ENCODE data around the gene LYRM9.
"Not testable (repeated sequence)": the region's sequence is repeated elsewhere in the genome, so short reads cannot be mapped to it uniquely, and the experiment has no call there.

LYRM9 gene

GRCh38 chr17:27895940-27896535 is 2.9 kb upstream of the LYRM9 start:
- peaks cover 13 to 19% of the 10 kb centered on the region in 2 donors for H3K4me1 Mint-ChIP-seq
- no peaks in the 10 kb centered on the region for H3K9me3 Mint-ChIP-seq
- H3K4me3 Mint-ChIP-seq: no peak overlapping the region
- H3K27me3 Mint-ChIP-seq: peaks cover 0 to 9% of the 10 kb centered on the region in 2 donors
- H3K27ac Mint-ChIP-seq: no peak overlapping the region
- DNase-seq (no peak), ATAC-seq (replicated peaks) (no peak)
- H3K36me3 Mint-ChIP-seq: no peaks in the 10 kb centered on the region

GRCh38 chr17:27895123-27895895 is 2.1 kb upstream of the LYRM9 start:
- H3K4me1 Mint-ChIP-seq: peaks cover 13 to 19% of the 10 kb centered on the region in 2 donors

GRCh38 chr17:27893841-27894503 is 807 bp upstream of the LYRM9 start:
- Mint-ChIP-seq H3K27ac (no peak overlapping the region), H3K36me3 (no peaks in the 10 kb centered on the region), H3K4me1 (peaks cover 13 to 21% of the 10 kb centered on the region in 2 donors), H3K4me3 (peak overlapping the region; percentile 80 to 83), H3K9me3 (no peaks in the 10 kb centered on the region), H3K27me3 (peaks cover 0 to 7% of the 10 kb centered on the region in 2 donors)
- ATAC-seq (replicated peaks) (no peak), DNase-seq (no peak)

More at GRCh38 chr17:27895123-27895895, 2.1 kb upstream of the LYRM9 start:
- Mint-ChIP-seq H3K27ac (no peak overlapping the region), H3K4me3 (no peak overlapping the region), H3K36me3 (no peaks in the 10 kb centered on the region), H3K9me3 (no peaks in the 10 kb centered on the region), H3K27me3 (peaks cover 0 to 9% of the 10 kb centered on the region in 2 donors)
- no peak for ATAC-seq (replicated peaks)
- no peak for DNase-seq

GRCh38 chr17:27892542-27892865 is 661 bp downstream of the LYRM9 start:
- Mint-ChIP-seq H3K36me3 (no peaks in the 10 kb centered on the region), H3K27me3 (peaks cover 0 to 5% of the 10 kb centered on the region in 2 donors), H3K4me1 (peaks cover 18 to 25% of the 10 kb centered on the region in 2 donors), H3K9me3 (no peaks in the 10 kb centered on the region), H3K4me3 (peak overlapping the region; percentile 80 to 83), H3K27ac (peak overlapping the region; percentile 82)
- DNase-seq (no peak), ATAC-seq (replicated peaks) (no peak)

- DNase-seq (no peak), ATAC-seq (replicated peaks) (no peak)
- Mint-ChIP-seq H3K27ac (no peak overlapping the region), H3K4me3 (no peak overlapping the region), H3K4me1 (peaks cover 18 to 25% of the 10 kb centered on the region in 2 donors), H3K36me3 (no peaks in the 10 kb centered on the region), H3K27me3 (peaks cover 0 to 5% of the 10 kb centered on the region in 2 donors), H3K9me3 (no peaks in the 10 kb centered on the region)
Observed at GRCh38 chr17:27891841-27892240, 1.3 kb downstream of the LYRM9 start.

- Mint-ChIP-seq H3K4me3 (no peak overlapping the region), H3K4me1 (peaks cover 19 to 25% of the 10 kb centered on the region in 2 donors), H3K9me3 (no peaks in the 10 kb centered on the region), H3K36me3 (no peaks in the 10 kb centered on the region), H3K27me3 (no peaks in the 10 kb centered on the region), H3K27ac (no peak overlapping the region)
- ATAC-seq (replicated peaks): no peak
- no peak for DNase-seq
Observed at GRCh38 chr17:27889711-27890251, 3.4 kb downstream of the LYRM9 start.

- no peaks in the 10 kb centered on the region for H3K36me3 Mint-ChIP-seq
- H3K27me3 Mint-ChIP-seq: no peaks in the 10 kb centered on the region
- DNase-seq (no peak), ATAC-seq (replicated peaks) (no peak)
- H3K27ac Mint-ChIP-seq: no peak overlapping the region
- H3K4me1 Mint-ChIP-seq: peaks cover 17 to 20% of the 10 kb centered on the region in 2 donors
- no peaks in the 10 kb centered on the region for H3K9me3 Mint-ChIP-seq
- H3K4me3 Mint-ChIP-seq: no peak overlapping the region
Observed at GRCh38 chr17:27888945-27889344, 4.2 kb downstream of the LYRM9 start.

- DNase-seq (no peak), ATAC-seq (replicated peaks) (no peak)
- Mint-ChIP-seq H3K4me3 (no peak overlapping the region), H3K9me3 (no peaks in the 10 kb centered on the region), H3K36me3 (no peaks in the 10 kb centered on the region), H3K27ac (no peak overlapping the region), H3K27me3 (no peaks in the 10 kb centered on the region), H3K4me1 (peaks cover 12% of the 10 kb centered on the region in 2 donors)
Observed at GRCh38 chr17:27888067-27888466, 5.1 kb downstream of the LYRM9 start.

- H3K27ac Mint-ChIP-seq; H3K36me3 Mint-ChIP-seq; H3K9me3 Mint-ChIP-seq; H3K27me3 Mint-ChIP-seq; ATAC-seq (replicated peaks); H3K4me3 Mint-ChIP-seq; DNase-seq; H3K4me1 Mint-ChIP-seq: not testable (repeated sequence)
Observed at GRCh38 chr17:27886348-27886906, 6.7 kb downstream of the LYRM9 start.

GRCh38 chr17:27882162-27882840 is 10.9 kb downstream of the LYRM9 start:
- ATAC-seq (replicated peaks) (no peak), DNase-seq (no peak)
- Mint-ChIP-seq H3K9me3 (no peaks in the 10 kb centered on the region), H3K27me3 (no peaks in the 10 kb centered on the region), H3K36me3 (peaks cover 4 to 6% of the 10 kb centered on the region in 2 donors), H3K4me3 (no peak overlapping the region), H3K4me1 (peaks cover 0 to 1% of the 10 kb centered on the region in 2 donors), H3K27ac (no peak overlapping the region)

- H3K27ac Mint-ChIP-seq: peak overlapping the region; percentile 81
- no peaks in the 10 kb centered on the region for H3K4me1 Mint-ChIP-seq
- H3K36me3 Mint-ChIP-seq: peaks cover 6 to 20% of the 10 kb centered on the region in 2 donors
- no peaks in the 10 kb centered on the region for H3K27me3 Mint-ChIP-seq
- ATAC-seq (replicated peaks) (peak; percentile 96 to 100), DNase-seq (peak; percentile 49)
- no peak overlapping the region for H3K4me3 Mint-ChIP-seq
- H3K9me3 Mint-ChIP-seq: no peaks in the 10 kb centered on the region
Observed at GRCh38 chr17:27879987-27880608, 13.1 kb downstream of the LYRM9 start.

- H3K9me3 Mint-ChIP-seq: no peaks in the 10 kb centered on the region
- no peak overlapping the region for H3K4me3 Mint-ChIP-seq
- no peak overlapping the region for H3K27ac Mint-ChIP-seq
- H3K36me3 Mint-ChIP-seq: peaks cover 7 to 26% of the 10 kb centered on the region in 2 donors
- H3K27me3 Mint-ChIP-seq: no peaks in the 10 kb centered on the region
- DNase-seq: no peak
- no peaks in the 10 kb centered on the region for H3K4me1 Mint-ChIP-seq
- no peak for ATAC-seq (replicated peaks)
Observed at GRCh38 chr17:27878776-27879562, 14.2 kb downstream of the LYRM9 start.

- no peak for DNase-seq
- no peak for ATAC-seq (replicated peaks)
- no peak overlapping the region for H3K4me3 Mint-ChIP-seq
- no peaks in the 10 kb centered on the region for H3K27me3 Mint-ChIP-seq
- H3K27ac Mint-ChIP-seq: no peak overlapping the region
- H3K9me3 Mint-ChIP-seq: no peaks in the 10 kb centered on the region
- H3K4me1 Mint-ChIP-seq: no peaks in the 10 kb centered on the region
- H3K36me3 Mint-ChIP-seq: peaks cover 9 to 29% of the 10 kb centered on the region in 2 donors
Observed at GRCh38 chr17:27873746-27874145, 19.4 kb downstream of the LYRM9 start.

All from stimulated activated naive B cell treated with anti-CD40 and anti-IgM and Interleukin-4, amounts not matched to agents 10 μg/mL and 1 μg/mL and 100 μg/mL, for 72 hours (primary cell).